Parathyroid adenoma (tissue), 2 donors: Measurements from ENCODE around the gene BAZ1A.
"Not testable (repeated sequence)": the region's sequence is repeated elsewhere in the genome, so short reads cannot be mapped to it uniquely, and the experiment has no call there.

Source experiments
- H2AFZ ChIP-seq: fragments of 300-600 bp; sonication (generic); one replicate; pipeline ENCODE4 v1.7.0; 2017; ENCODE audit warnings: antibody characterized with exemption, mild to moderate bottlenecking
- H3K27ac ChIP-seq: fragments of 300-600 bp; sonication (generic); one replicate; pipeline ENCODE4 v1.7.0; 2017
- H3K27me3 ChIP-seq: fragments of 300-600 bp; sonication (generic); one replicate; pipeline ENCODE4 v1.7.0; 2017; ENCODE audit warnings: low read length; ENCODE audit not compliant: control insufficient read depth, insufficient read depth
- H3K36me3 ChIP-seq: fragments of 300-600 bp; sonication (generic); one replicate; pipeline ENCODE4 v1.7.0; 2017; ENCODE audit warnings: low read length; ENCODE audit not compliant: control insufficient read depth, insufficient read depth
- H3K4me1 ChIP-seq: fragments of 300-600 bp; sonication (generic); one replicate; pipeline ENCODE4 v1.7.0; 2017; ENCODE audit warnings: control low read depth
- H3K4me2 ChIP-seq: fragments of 300-600 bp; sonication (generic); one replicate; pipeline ENCODE4 v1.7.0; 2017; ENCODE audit warnings: low read length
- H3K4me3 ChIP-seq: fragments of 300-600 bp; sonication (generic); one replicate; pipeline ENCODE4 v1.7.0; 2017; ENCODE audit warnings: low read depth, low read length
- H3K79me2 ChIP-seq: fragments of 300-600 bp; sonication (generic); one replicate; pipeline ENCODE4 v1.7.0; 2017; ENCODE audit warnings: control low read depth
- H3K9ac ChIP-seq: fragments of 300-600 bp; sonication (generic); one replicate; pipeline ENCODE4 v1.7.0; 2017; ENCODE audit warnings: mild to moderate bottlenecking
- H3K9me3 ChIP-seq: fragments of 300-600 bp; sonication (generic); one replicate; pipeline ENCODE4 v1.7.0; 2017; ENCODE audit warnings: low read length; ENCODE audit not compliant: control insufficient read depth
- CTCF ChIP-seq: fragments of 300-600 bp; sonication (generic); IDR thresholded peaks from one replicate; pipeline ENCODE4 v1.7.0; 2017; ENCODE audit warnings: antibody characterized with exemption, mild to moderate bottlenecking
- donor health status: primary hyperparathyroidism.

Gene BAZ1A

DNA sequence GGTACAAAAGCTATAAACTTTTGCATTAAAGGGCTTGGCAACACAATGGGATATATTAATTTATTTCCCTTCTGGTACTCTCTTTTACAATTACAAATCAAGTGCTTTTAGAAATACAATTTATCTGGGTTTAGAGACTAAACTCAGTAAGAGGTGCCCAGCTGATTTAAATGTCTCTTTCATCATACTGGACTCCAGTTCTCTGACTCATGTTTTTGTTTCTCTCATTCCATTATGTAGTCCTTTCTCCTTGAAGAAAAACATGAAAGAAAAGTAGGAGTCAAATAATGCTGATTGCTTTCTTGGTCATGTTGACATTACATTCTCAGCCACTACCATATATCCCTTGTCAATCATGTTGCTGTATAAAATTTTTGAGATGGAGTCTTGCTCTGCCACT lies 124.5 kb downstream of the BAZ1A start:
- H3K36me3 ChIP-seq = no peaks in the 10 kb centered on the region
- no peaks in the 10 kb centered on the region for H3K79me2 ChIP-seq
- no peak for TF ChIP-seq CTCF
- no peak overlapping the region for H3K4me2 ChIP-seq
- no peak overlapping the region for H2AFZ ChIP-seq
- H3K9me3 ChIP-seq = no peaks in the 10 kb centered on the region
- H3K4me3 ChIP-seq = no peak overlapping the region
- no peak overlapping the region for H3K27ac ChIP-seq
- no peaks in the 10 kb centered on the region for H3K27me3 ChIP-seq
- H3K4me1 ChIP-seq = no peaks in the 10 kb centered on the region
- H3K9ac ChIP-seq = no peak overlapping the region

GRCh38 chr14:34750233-34750632 lies 124.9 kb downstream of the BAZ1A start:
- no peak overlapping the region for H2AFZ ChIP-seq
- H3K4me1 ChIP-seq = no peaks in the 10 kb centered on the region
- no peak overlapping the region for H3K4me3 ChIP-seq
- H3K9ac ChIP-seq = no peak overlapping the region
- H3K27me3 ChIP-seq = no peaks in the 10 kb centered on the region
- no peaks in the 10 kb centered on the region for H3K9me3 ChIP-seq
- H3K36me3 ChIP-seq = no peaks in the 10 kb centered on the region
- no peak overlapping the region for H3K4me2 ChIP-seq
- H3K79me2 ChIP-seq = no peaks in the 10 kb centered on the region
- no peak for TF ChIP-seq CTCF
- no peak overlapping the region for H3K27ac ChIP-seq

DNA sequence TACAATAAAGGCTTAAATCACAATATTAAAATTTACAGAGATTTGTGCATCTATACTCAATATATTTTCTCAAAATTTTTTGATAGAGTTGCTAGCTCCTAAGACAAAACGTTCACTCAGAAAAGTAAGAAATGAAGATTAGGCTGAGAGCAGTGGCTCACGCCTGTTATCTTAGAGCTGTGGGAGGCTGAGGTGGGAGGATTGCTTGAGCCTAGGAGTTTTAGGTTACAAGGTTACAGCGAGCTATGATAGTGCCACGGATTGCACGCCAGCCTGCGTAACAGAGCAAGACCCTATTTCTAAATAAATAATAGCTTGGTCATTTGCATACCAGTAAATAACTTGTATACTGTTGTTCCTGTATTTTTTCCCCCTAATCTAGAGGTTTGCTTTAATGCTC lies 125.8 kb downstream of the BAZ1A start:
- Histone ChIP-seq H2AFZ (no peak overlapping the region), H3K4me3 (no peak overlapping the region), H3K4me1 (no peaks in the 10 kb centered on the region), H3K79me2 (no peaks in the 10 kb centered on the region), H3K4me2 (no peak overlapping the region), H3K9me3 (no peaks in the 10 kb centered on the region), H3K36me3 (no peaks in the 10 kb centered on the region), H3K27ac (no peak overlapping the region), H3K27me3 (no peaks in the 10 kb centered on the region), H3K9ac (no peak overlapping the region)
- TF ChIP-seq CTCF = no peak

- Histone ChIP-seq H3K4me2 (no peak overlapping the region), H3K36me3 (no peaks in the 10 kb centered on the region), H3K9me3 (no peaks in the 10 kb centered on the region), H3K27ac (no peak overlapping the region), H3K9ac (no peak overlapping the region), H3K79me2 (no peaks in the 10 kb centered on the region), H3K4me1 (no peaks in the 10 kb centered on the region), H3K4me3 (no peak overlapping the region), H2AFZ (no peak overlapping the region), H3K27me3 (no peaks in the 10 kb centered on the region)
- TF ChIP-seq CTCF = no peak
Observed at GRCh38 chr14:34742270-34743115, 132.7 kb downstream of the BAZ1A start.

DNA sequence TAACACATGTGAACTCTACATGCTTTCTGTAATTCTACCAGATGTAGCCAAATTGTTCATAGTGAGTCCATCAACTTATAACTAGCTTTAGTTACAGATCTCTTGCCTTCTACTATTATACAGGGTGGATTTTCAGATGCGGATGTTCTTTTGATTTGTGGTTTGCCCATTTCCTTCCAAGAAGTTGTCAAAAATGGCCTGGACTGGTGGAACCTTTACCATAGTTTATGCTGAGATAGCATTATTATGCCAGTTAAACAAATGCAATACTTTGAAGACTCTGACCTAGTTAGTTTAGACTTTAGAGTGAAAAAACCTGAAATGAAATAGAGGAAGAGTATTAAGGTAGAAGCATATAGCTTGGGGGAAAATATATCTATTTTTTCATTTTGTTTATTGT lies 133.3 kb downstream of the BAZ1A start:
- H3K36me3 ChIP-seq = no peaks in the 10 kb centered on the region
- no peaks in the 10 kb centered on the region for H3K4me1 ChIP-seq
- no peak overlapping the region for H3K9ac ChIP-seq
- no peak overlapping the region for H2AFZ ChIP-seq
- H3K4me3 ChIP-seq = no peak overlapping the region
- no peak overlapping the region for H3K4me2 ChIP-seq
- TF ChIP-seq CTCF = no peak
- no peaks in the 10 kb centered on the region for H3K27me3 ChIP-seq
- no peak overlapping the region for H3K27ac ChIP-seq
- no peaks in the 10 kb centered on the region for H3K9me3 ChIP-seq
- H3K79me2 ChIP-seq = no peaks in the 10 kb centered on the region

DNA sequence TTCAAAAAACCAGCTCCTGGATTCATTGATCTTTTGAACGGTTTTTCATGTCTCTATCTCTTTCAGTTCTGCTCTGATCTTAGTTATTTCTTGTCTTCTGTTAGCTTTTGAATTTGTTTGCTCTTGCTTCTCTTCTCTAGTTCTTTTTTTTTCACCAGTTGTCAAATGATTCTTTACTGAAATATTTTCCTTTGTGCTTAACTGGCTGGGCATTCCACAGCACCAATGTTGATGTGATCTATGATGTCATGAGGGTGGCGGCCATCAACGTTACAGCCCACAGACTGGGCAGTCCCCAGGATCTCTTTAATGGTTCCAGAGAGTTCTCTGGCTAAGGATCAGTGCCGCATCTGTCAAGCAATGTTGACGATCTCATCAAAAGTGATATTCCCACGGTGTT lies 135.0 kb downstream of the BAZ1A start:
- H3K9ac ChIP-seq, H3K27me3 ChIP-seq, H3K9me3 ChIP-seq, H2AFZ ChIP-seq, H3K36me3 ChIP-seq, H3K4me3 ChIP-seq, H3K4me2 ChIP-seq, H3K4me1 ChIP-seq, H3K27ac ChIP-seq, H3K79me2 ChIP-seq: not testable (repeated sequence)

DNA sequence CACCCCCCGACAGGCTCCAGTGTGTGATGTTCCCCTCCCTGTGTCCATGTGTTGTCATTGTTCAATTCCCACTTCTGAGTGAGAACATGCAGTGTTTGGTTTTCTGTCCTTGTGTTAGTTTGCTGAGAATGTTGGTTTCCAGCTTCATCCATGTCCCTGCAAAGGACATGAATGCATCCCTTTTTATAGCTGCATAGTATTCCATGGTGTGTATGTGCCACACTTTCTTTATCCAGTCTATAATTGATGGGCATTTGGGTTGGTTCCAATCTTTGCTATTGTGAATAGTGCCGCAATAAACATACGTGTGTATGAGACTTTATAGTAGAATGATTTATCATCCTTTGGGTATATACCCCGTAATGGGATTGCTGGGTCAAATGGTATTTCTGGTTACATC lies 138.1 kb downstream of the BAZ1A start:
- not testable (repeated sequence) for H3K79me2 ChIP-seq, H3K4me1 ChIP-seq, H3K27ac ChIP-seq, H3K4me2 ChIP-seq, H2AFZ ChIP-seq, H3K36me3 ChIP-seq, H3K9ac ChIP-seq, H3K27me3 ChIP-seq, H3K4me3 ChIP-seq, H3K9me3 ChIP-seq
